NK-92 (cell line): Measurements from ENCODE around the gene NT5DC3.
"Not testable (repeated sequence)": the region's sequence is repeated elsewhere in the genome, so short reads cannot be mapped to it uniquely, and the experiment has no call there.

Experiments
- DNase-seq: peaks from one replicate; lab custom pipeline; 2025; ENCODE audit not compliant: unreplicated experiment; lab: John Stamatoyannopoulos, UW

NT5DC3 gene

GRCh38 chr12:103810111-103810510, 30.9 kb downstream of the NT5DC3 start:
- no peak for DNase-seq

- not testable (repeated sequence) for DNase-seq
These were observed 31.4 kb downstream of the NT5DC3 start for GRCh38 chr12:103809639-103810038.

- DNase-seq, result no peak
These were observed 31.9 kb downstream of the NT5DC3 start for GRCh38 chr12:103809154-103809553.

GRCh38 chr12:103808239-103808880, 32.7 kb downstream of the NT5DC3 start:
- DNase-seq, result no peak

- no peak for DNase-seq
These were observed 33.3 kb downstream of the NT5DC3 start for GRCh38 chr12:103807561-103808238.

GRCh38 chr12:103806803-103807202, 34.2 kb downstream of the NT5DC3 start:
- DNase-seq, result no peak

GRCh38 chr12:103805655-103806360, 35.2 kb downstream of the NT5DC3 start:
- no peak for DNase-seq

- DNase-seq, result no peak
These were observed 37.2 kb downstream of the NT5DC3 start for GRCh38 chr12:103803847-103804246.

- DNase-seq, result no peak
These were observed 38.5 kb downstream of the NT5DC3 start for GRCh38 chr12:103802586-103802886.

- no peak for DNase-seq
These were observed 39.1 kb downstream of the NT5DC3 start for GRCh38 chr12:103801709-103802585.

- DNase-seq, result no peak
These were observed 40.9 kb downstream of the NT5DC3 start for GRCh38 chr12:103799857-103800771.

GRCh38 chr12:103799504-103799856, 41.6 kb downstream of the NT5DC3 start:
- DNase-seq, result no peak

GRCh38 chr12:103798586-103798985, 42.4 kb downstream of the NT5DC3 start:
- DNase-seq, result no peak

- no peak for DNase-seq
These were observed 46.5 kb downstream of the NT5DC3 start for GRCh38 chr12:103794309-103795213.

GRCh38 chr12:103793512-103794045, 47.5 kb downstream of the NT5DC3 start:
- DNase-seq, result no peak

- DNase-seq, result no peak
These were observed 48.0 kb downstream of the NT5DC3 start for GRCh38 chr12:103793046-103793445.

- no peak for DNase-seq
These were observed 49.6 kb downstream of the NT5DC3 start for GRCh38 chr12:103791350-103791920.

GRCh38 chr12:103786201-103786600, 54.8 kb downstream of the NT5DC3 start:
- DNase-seq, result no peak
